ENCODE data around the gene SOAT1.

SOAT1 gene

GRCh38 chr1:179310291-179310690 is 16.7 kb downstream of the SOAT1 start:
- TF ChIP-seq EGR1 (IDR thresholded peaks at IDR 0.05) (no peak), TEAD4 (IDR thresholded peaks at IDR 0.05) (no peak), TAF1 (IDR thresholded peaks at IDR 0.05; ENCODE audit: low read depth) (no peak), NFIC (IDR thresholded peaks at IDR 0.05) (no peak), USF1 (IDR thresholded peaks at IDR 0.05) (no peak), EP300 (IDR thresholded peaks at IDR 0.05; ENCODE audit: borderline replicate concordance) (no peak), CREB1 (IDR thresholded peaks at IDR 0.05; ENCODE audit: low read depth) (no peak), CEBPB (IDR thresholded peaks at IDR 0.05) (no peak), MAX (IDR thresholded peaks at IDR 0.05) (no peak), TCF12 (IDR thresholded peaks at IDR 0.05; ENCODE audit: low read depth) (no peak), FOXM1 (IDR thresholded peaks at IDR 0.05; ENCODE audit: borderline replicate concordance, low read depth) (no peak), REST (IDR thresholded peaks at IDR 0.05; ENCODE audit: low read depth) (no peak), ZBTB7A (IDR thresholded peaks at IDR 0.05; ENCODE audit: low read depth) (no peak), RAD21 (IDR thresholded peaks at IDR 0.05; ENCODE audit: low read depth) (no peak), YY1 (IDR thresholded peaks at IDR 0.05; ENCODE audit: low read depth) (no peak)

- TF ChIP-seq YY1 (IDR thresholded peaks at IDR 0.05; ENCODE audit: low read depth) (no peak), TCF12 (IDR thresholded peaks at IDR 0.05; ENCODE audit: low read depth) (no peak), CEBPB (IDR thresholded peaks at IDR 0.05) (no peak), RAD21 (IDR thresholded peaks at IDR 0.05; ENCODE audit: low read depth) (no peak), REST (IDR thresholded peaks at IDR 0.05; ENCODE audit: low read depth) (no peak), ZBTB7A (IDR thresholded peaks at IDR 0.05; ENCODE audit: low read depth) (no peak), MAX (IDR thresholded peaks at IDR 0.05) (no peak), TEAD4 (IDR thresholded peaks at IDR 0.05) (no peak), TAF1 (IDR thresholded peaks at IDR 0.05; ENCODE audit: low read depth) (no peak), EGR1 (IDR thresholded peaks at IDR 0.05) (no peak), CREB1 (IDR thresholded peaks at IDR 0.05; ENCODE audit: low read depth) (no peak), EP300 (IDR thresholded peaks at IDR 0.05; ENCODE audit: borderline replicate concordance) (no peak), USF1 (IDR thresholded peaks at IDR 0.05) (no peak), FOXM1 (IDR thresholded peaks at IDR 0.05; ENCODE audit: borderline replicate concordance, low read depth) (no peak), NFIC (IDR thresholded peaks at IDR 0.05) (no peak)
Measured at GRCh38 chr1:179310721-179311120, 17.1 kb downstream of the SOAT1 start.

- TF ChIP-seq CREB1 (IDR thresholded peaks at IDR 0.05; ENCODE audit: low read depth): no peak
- TF ChIP-seq REST (IDR thresholded peaks at IDR 0.05; ENCODE audit: low read depth): no peak
- no peak for TF ChIP-seq FOXM1 (IDR thresholded peaks at IDR 0.05; ENCODE audit: borderline replicate concordance, low read depth)
- no peak for TF ChIP-seq NFIC (IDR thresholded peaks at IDR 0.05)
- TF ChIP-seq CEBPB (IDR thresholded peaks at IDR 0.05): no peak
- TF ChIP-seq USF1 (IDR thresholded peaks at IDR 0.05): no peak
- TF ChIP-seq MAX (IDR thresholded peaks at IDR 0.05): no peak
- TF ChIP-seq TEAD4 (IDR thresholded peaks at IDR 0.05): no peak
- TF ChIP-seq TCF12 (IDR thresholded peaks at IDR 0.05; ENCODE audit: low read depth): no peak
- TF ChIP-seq TAF1 (IDR thresholded peaks at IDR 0.05; ENCODE audit: low read depth): no peak
- no peak for TF ChIP-seq EP300 (IDR thresholded peaks at IDR 0.05; ENCODE audit: borderline replicate concordance)
- TF ChIP-seq RAD21 (IDR thresholded peaks at IDR 0.05; ENCODE audit: low read depth): no peak
- no peak for TF ChIP-seq YY1 (IDR thresholded peaks at IDR 0.05; ENCODE audit: low read depth)
Measured at GRCh38 chr1:179311149-179311700, 17.6 kb downstream of the SOAT1 start.
